ENCODE results near the gene MSANTD7. TPM values are rescaled to one million over a fixed set of nuclear protein-coding genes. Genes with fewer than 3 reads are reported as not detected.

Gene MSANTD7
- total and polyA plus RNA-seq, 10 of the 15 experiments (the other 5 are each of a cell fraction or from before 2014, with no cell fraction given): 3.5 to 22.8 (median 18.5) TPM

- TF ChIP-seq, protein P1, sequence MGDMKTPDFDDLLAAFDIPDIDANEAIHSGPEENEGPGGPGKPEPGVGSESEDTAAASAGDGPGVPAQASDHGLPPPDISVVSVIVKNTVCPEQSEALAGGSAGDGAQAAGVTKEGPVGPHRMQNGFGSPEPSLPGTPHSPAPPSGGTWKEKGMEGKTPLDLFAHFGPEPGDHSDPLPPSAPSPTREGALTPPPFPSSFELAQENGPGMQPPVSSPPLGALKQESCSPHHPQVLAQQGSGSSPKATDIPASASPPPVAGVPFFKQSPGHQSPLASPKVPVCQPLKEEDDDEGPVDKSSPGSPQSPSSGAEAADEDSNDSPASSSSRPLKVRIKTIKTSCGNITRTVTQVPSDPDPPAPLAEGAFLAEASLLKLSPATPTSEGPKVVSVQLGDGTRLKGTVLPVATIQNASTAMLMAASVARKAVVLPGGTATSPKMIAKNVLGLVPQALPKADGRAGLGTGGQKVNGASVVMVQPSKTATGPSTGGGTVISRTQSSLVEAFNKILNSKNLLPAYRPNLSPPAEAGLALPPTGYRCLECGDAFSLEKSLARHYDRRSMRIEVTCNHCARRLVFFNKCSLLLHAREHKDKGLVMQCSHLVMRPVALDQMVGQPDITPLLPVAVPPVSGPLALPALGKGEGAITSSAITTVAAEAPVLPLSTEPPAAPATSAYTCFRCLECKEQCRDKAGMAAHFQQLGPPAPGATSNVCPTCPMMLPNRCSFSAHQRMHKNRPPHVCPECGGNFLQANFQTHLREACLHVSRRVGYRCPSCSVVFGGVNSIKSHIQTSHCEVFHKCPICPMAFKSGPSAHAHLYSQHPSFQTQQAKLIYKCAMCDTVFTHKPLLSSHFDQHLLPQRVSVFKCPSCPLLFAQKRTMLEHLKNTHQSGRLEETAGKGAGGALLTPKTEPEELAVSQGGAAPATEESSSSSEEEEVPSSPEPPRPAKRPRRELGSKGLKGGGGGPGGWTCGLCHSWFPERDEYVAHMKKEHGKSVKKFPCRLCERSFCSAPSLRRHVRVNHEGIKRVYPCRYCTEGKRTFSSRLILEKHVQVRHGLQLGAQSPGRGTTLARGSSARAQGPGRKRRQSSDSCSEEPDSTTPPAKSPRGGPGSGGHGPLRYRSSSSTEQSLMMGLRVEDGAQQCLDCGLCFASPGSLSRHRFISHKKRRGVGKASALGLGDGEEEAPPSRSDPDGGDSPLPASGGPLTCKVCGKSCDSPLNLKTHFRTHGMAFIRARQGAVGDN (IDR thresholded peaks at IDR 0.05): peak; percentile 58; the same call in 1 of the 2 replicates
- TF ChIP-seq MYC (IDR thresholded peaks at IDR 0.05; ENCODE audit: insufficient read depth, insufficient read length, insufficient replicate concordance, low read length, severe bottlenecking) (peak; percentile 68), BCL11A (IDR thresholded peaks at IDR 0.05; ENCODE audit: low read depth, low read length) (no peak), CBFB (IDR thresholded peaks at IDR 0.05; ENCODE audit: low read depth) (peak; percentile 66; the same call in 1 of the 2 replicates), FOS (IDR thresholded peaks at IDR 0.05; ENCODE audit: borderline replicate concordance, extremely low read depth, insufficient read length) (no peak), TARDBP (IDR thresholded peaks at IDR 0.05; ENCODE audit: borderline replicate concordance) (0 out of 2 replicates have a peak, but pooled peaks have one; percentile 35), TAF1 (IDR thresholded peaks at IDR 0.05; ENCODE audit: borderline replicate concordance, low read depth, low read length) (peak; percentile 88), BRCA1 (IDR thresholded peaks at IDR 0.05; ENCODE audit: low read depth, low read length) (peak; percentile 43), HDGF (IDR thresholded peaks at IDR 0.05) (no peak; the same call in 1 of the 2 replicates), NFYB (IDR thresholded peaks at IDR 0.05; ENCODE audit: insufficient read depth, low read depth, low read length) (peak; percentile 16; the same call in 1 of the 2 replicates), SUZ12 (IDR thresholded peaks at IDR 0.05; ENCODE audit: unreplicated experiment) (no peak), POLR2A (IDR thresholded peaks at IDR 0.05; ENCODE audit: low read depth, low read length) (peak; percentile 88), PAX8 (IDR thresholded peaks at IDR 0.05) (no peak), TCF12 (IDR thresholded peaks at IDR 0.05; ENCODE audit: low read depth, low read length) (no peak), ZNF592 (IDR thresholded peaks at IDR 0.05) (0 out of 2 replicates have a peak, but pooled peaks have one; percentile 47), JUNB (IDR thresholded peaks at IDR 0.05) (no peak)
- TF ChIP-seq, protein P2, sequence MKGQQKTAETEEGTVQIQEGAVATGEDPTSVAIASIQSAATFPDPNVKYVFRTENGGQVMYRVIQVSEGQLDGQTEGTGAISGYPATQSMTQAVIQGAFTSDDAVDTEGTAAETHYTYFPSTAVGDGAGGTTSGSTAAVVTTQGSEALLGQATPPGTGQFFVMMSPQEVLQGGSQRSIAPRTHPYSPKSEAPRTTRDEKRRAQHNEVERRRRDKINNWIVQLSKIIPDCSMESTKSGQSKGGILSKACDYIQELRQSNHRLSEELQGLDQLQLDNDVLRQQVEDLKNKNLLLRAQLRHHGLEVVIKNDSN (IDR thresholded peaks at IDR 0.05; ENCODE audit: borderline replicate concordance, extremely low read length, insufficient read depth, low read depth, low read length): peak; percentile 33
- TF ChIP-seq, protein P3, sequence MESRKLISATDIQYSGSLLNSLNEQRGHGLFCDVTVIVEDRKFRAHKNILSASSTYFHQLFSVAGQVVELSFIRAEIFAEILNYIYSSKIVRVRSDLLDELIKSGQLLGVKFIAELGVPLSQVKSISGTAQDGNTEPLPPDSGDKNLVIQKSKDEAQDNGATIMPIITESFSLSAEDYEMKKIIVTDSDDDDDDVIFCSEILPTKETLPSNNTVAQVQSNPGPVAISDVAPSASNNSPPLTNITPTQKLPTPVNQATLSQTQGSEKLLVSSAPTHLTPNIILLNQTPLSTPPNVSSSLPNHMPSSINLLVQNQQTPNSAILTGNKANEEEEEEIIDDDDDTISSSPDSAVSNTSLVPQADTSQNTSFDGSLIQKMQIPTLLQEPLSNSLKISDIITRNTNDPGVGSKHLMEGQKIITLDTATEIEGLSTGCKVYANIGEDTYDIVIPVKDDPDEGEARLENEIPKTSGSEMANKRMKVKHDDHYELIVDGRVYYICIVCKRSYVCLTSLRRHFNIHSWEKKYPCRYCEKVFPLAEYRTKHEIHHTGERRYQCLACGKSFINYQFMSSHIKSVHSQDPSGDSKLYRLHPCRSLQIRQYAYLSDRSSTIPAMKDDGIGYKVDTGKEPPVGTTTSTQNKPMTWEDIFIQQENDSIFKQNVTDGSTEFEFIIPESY (IDR thresholded peaks at IDR 0.05): no peak
Measured at GRCh38 chr10:14878266-14879123, 40.4 kb downstream of the MSANTD7 start, which contains the start of gene SUV39H2 (continued).

Measured in GM12878 (cell line).